Measurements from ENCODE around the gene GCNT3.
"Not testable (repeated sequence)": the region's sequence is repeated elsewhere in the genome, so short reads cannot be mapped to it uniquely, and the experiment has no call there.

Gene GCNT3

GRCh38 chr15:59616379-59616778 lies 4.8 kb downstream of the GCNT3 start:
- no peak for DNase-seq (ENCODE audit: low read depth, low spot score)

- DNase-seq (ENCODE audit: low read depth, low spot score), result no peak
Observed at GRCh38 chr15:59618406-59618805, 6.8 kb downstream of the GCNT3 start.

- DNase-seq (ENCODE audit: low read depth, low spot score), result no peak
Observed at GRCh38 chr15:59622289-59622688, 10.7 kb downstream of the GCNT3 start.

- no peak for DNase-seq (ENCODE audit: low read depth, low spot score)
Observed at GRCh38 chr15:59632714-59633113, 21.1 kb downstream of the GCNT3 start.

GRCh38 chr15:59636184-59636583 lies 24.6 kb downstream of the GCNT3 start:
- DNase-seq (ENCODE audit: low read depth, low spot score), result no peak

GRCh38 chr15:59637507-59637906 lies 25.9 kb downstream of the GCNT3 start:
- not testable (repeated sequence) for DNase-seq (ENCODE audit: low read depth, low spot score)

- no peak for DNase-seq (ENCODE audit: low read depth, low spot score)
Observed at GRCh38 chr15:59642351-59642750, 30.8 kb downstream of the GCNT3 start.

- no peak for DNase-seq (ENCODE audit: low read depth, low spot score)
Observed at GRCh38 chr15:59644756-59645155, 33.2 kb downstream of the GCNT3 start.

- not testable (repeated sequence) for DNase-seq (ENCODE audit: low read depth, low spot score)
Observed at GRCh38 chr15:59645812-59646211, 34.2 kb downstream of the GCNT3 start.

GRCh38 chr15:59646277-59646676 lies 34.7 kb downstream of the GCNT3 start:
- no peak for DNase-seq (ENCODE audit: low read depth, low spot score)

GRCh38 chr15:59647085-59647484 lies 35.5 kb downstream of the GCNT3 start:
- DNase-seq (ENCODE audit: low read depth, low spot score), result no peak

- DNase-seq (ENCODE audit: low read depth, low spot score), result no peak
Observed at GRCh38 chr15:59649603-59650002, 38.0 kb downstream of the GCNT3 start.

GRCh38 chr15:59654046-59654445 lies 42.5 kb downstream of the GCNT3 start:
- no peak for DNase-seq (ENCODE audit: low read depth, low spot score)

- peak; percentile 87 for DNase-seq (ENCODE audit: low read depth, low spot score)
Observed at GRCh38 chr15:59656897-59657634, 45.5 kb downstream of the GCNT3 start, which contains the start of gene GTF2A2. Gene GTF2A2 (minus strand): TSS chr15:59657515. CDS start chr15:59652277, 5,238 bp downstream.

- DNase-seq (ENCODE audit: low read depth, low spot score), result no peak
Observed at GRCh38 chr15:59657635-59658125, 46.1 kb downstream of the GCNT3 start.

- no peak for DNase-seq (ENCODE audit: low read depth, low spot score)
Observed at GRCh38 chr15:59659366-59659765, 47.8 kb downstream of the GCNT3 start.

GRCh38 chr15:59662260-59662659 lies 50.7 kb downstream of the GCNT3 start:
- no peak for DNase-seq (ENCODE audit: low read depth, low spot score)

- no peak for DNase-seq (ENCODE audit: low read depth, low spot score)
Observed at GRCh38 chr15:59668556-59668955, 57.0 kb downstream of the GCNT3 start.
